Endodermal cell (in vitro differentiated cells): ENCODE measurements around the gene PAK1. TPM values are rescaled to one million over a fixed set of nuclear protein-coding genes. Genes with fewer than 3 reads are reported as not detected.

ENCODE experiments used
- DNase-seq: peaks from one replicate; pipeline ENCODE4 v3.0.0-alpha.2; 2017
- H3K27ac ChIP-seq: 2 replicates; pipeline ENCODE4 v1.5.1; 2013; ENCODE audit warnings: mild to moderate bottlenecking, low read depth, low read length, moderate library complexity
- H3K27me3 ChIP-seq: 2 replicates; pipeline ENCODE4 v1.6.1; 2013; ENCODE audit warnings: mild to moderate bottlenecking, low read length, moderate library complexity; ENCODE audit not compliant: insufficient read depth, control insufficient read depth, poor library complexity, severe bottlenecking
- H3K36me3 ChIP-seq: 2 replicates; pipeline ENCODE4 v1.7.0; 2013; ENCODE audit warnings: mild to moderate bottlenecking, low read length, moderate library complexity; ENCODE audit not compliant: control insufficient read depth, insufficient read depth
- H3K4me1 ChIP-seq: one replicate; pipeline ENCODE4 v1.7.0; 2013; ENCODE audit warnings: low read length; ENCODE audit not compliant: control insufficient read depth, insufficient read depth
- H3K4me3 ChIP-seq: 2 replicates; pipeline ENCODE4 v1.5.1; 2013; ENCODE audit warnings: mild to moderate bottlenecking, low read length, moderate library complexity
- H3K9ac ChIP-seq: 2 replicates; pipeline ENCODE4 v1.6.1; 2013; ENCODE audit warnings: mild to moderate bottlenecking, low read length, moderate library complexity; ENCODE audit not compliant: poor library complexity, severe bottlenecking; ENCODE audit errors: extremely low read depth
- H3K9me3 ChIP-seq: 2 replicates; pipeline ENCODE4 v1.6.1; 2013; ENCODE audit warnings: mild to moderate bottlenecking, low read length, moderate library complexity; ENCODE audit not compliant: control insufficient read depth
- H3K27ac Mint-ChIP-seq: 2 replicates; pipeline ENCODE4 v1.8.0; 2020; ENCODE audit warnings: mixed read lengths
- H3K27me3 Mint-ChIP-seq: 2 replicates; pipeline ENCODE4 v1.8.0; 2021; ENCODE audit warnings: mild to moderate bottlenecking, mixed read lengths; ENCODE audit not compliant: insufficient read depth
- H3K36me3 Mint-ChIP-seq: 2 replicates; pipeline ENCODE4 v1.8.0; 2020; ENCODE audit warnings: low read depth, mixed read lengths
- H3K4me1 Mint-ChIP-seq: 2 replicates; pipeline ENCODE4 v1.8.0; 2020; ENCODE audit warnings: mixed read lengths
- H3K4me3 Mint-ChIP-seq: 2 replicates; pipeline ENCODE4 v1.8.0; 2020; ENCODE audit warnings: mild to moderate bottlenecking, moderate library complexity, mixed read lengths
- H3K9me3 Mint-ChIP-seq: 2 replicates; pipeline ENCODE4 v1.8.0; 2020; ENCODE audit warnings: mild to moderate bottlenecking, mixed read lengths
- CTCF ChIP-seq: fragments of 200-600 bp; sonication (generic); conservative IDR thresholded peaks from 2 replicates; pipeline ENCODE4 v1.5.0; 2021; ENCODE audit warnings: antibody characterized with exemption, mild to moderate bottlenecking
- WGBS, 2 experiments: methylation state at CpG; one replicate each; pipeline versions ENCODE4 v1.1.5 to v1.1.7; 2013; ENCODE audit warnings: missing lambda C conversion rate in 2 of 2, mixed read lengths in 1 of 2; ENCODE audit not compliant: insufficient coverage in 1 of 2, insufficient read length in 1 of 2; 5-methylcytosine and 5-hydroxymethylcytosine counted together
- total RNA-seq, 2 donors: library from RNA; stranded (reverse); fragmentation: NEBNext Ultra II Directional in 1 of 2; extraction: Animal tissue kit (Norgen Biotek cat#: 25700) in 1 of 2; gene quantifications; 2 replicates in 1 of 2; 3 replicates in 1 of 2; pipeline ENCODE4 v1.2.1, GENCODE V29; 2021

The PAK1 gene
- total RNA-seq, 2 donors from 2014 or later, result 91.3 to 94.9 TPM

GRCh38 chr11:77381729-77382665, 91.9 kb downstream of the PAK1 start:
- Histone ChIP-seq H3K9ac (no peak overlapping the region), H3K27ac (no peak overlapping the region), H3K36me3 (peaks cover 46% of the 10 kb centered on the region), H3K27me3 (no peaks in the 10 kb centered on the region), H3K4me1 (no peaks in the 10 kb centered on the region), H3K4me3 (no peak overlapping the region), H3K9me3 (no peaks in the 10 kb centered on the region)
- no peak for TF ChIP-seq CTCF
- no peak for DNase-seq
- Mint-ChIP-seq H3K36me3 (peaks cover 38% of the 10 kb centered on the region), H3K27ac (peak overlapping the region; percentile 3), H3K27me3 (no peaks in the 10 kb centered on the region), H3K9me3 (no peaks in the 10 kb centered on the region), H3K4me1 (no peaks in the 10 kb centered on the region), H3K4me3 (no peak overlapping the region)
- WGBS, 2 experiments, result 88 to 92% methylated on average over 2 of the region's 2 CpGs

GRCh38 chr11:77379934-77380333, 94.0 kb downstream of the PAK1 start:
- DNase-seq, result no peak
- H3K4me1 ChIP-seq, result no peaks in the 10 kb centered on the region
- no peaks in the 10 kb centered on the region for H3K9me3 Mint-ChIP-seq
- no peak overlapping the region for H3K9ac ChIP-seq
- no peak overlapping the region for H3K27ac Mint-ChIP-seq
- no peak overlapping the region for H3K4me3 ChIP-seq
- no peaks in the 10 kb centered on the region for H3K27me3 Mint-ChIP-seq
- peaks cover 45% of the 10 kb centered on the region for H3K36me3 Mint-ChIP-seq
- TF ChIP-seq CTCF, result no peak
- no peak overlapping the region for H3K4me3 Mint-ChIP-seq
- peaks cover 48% of the 10 kb centered on the region for H3K36me3 ChIP-seq
- no peaks in the 10 kb centered on the region for H3K27me3 ChIP-seq
- WGBS, 2 experiments, result 98 to 100% methylated on average over 4 to 5 of the region's 5 CpGs
- H3K4me1 Mint-ChIP-seq, result no peaks in the 10 kb centered on the region
- no peak overlapping the region for H3K27ac ChIP-seq
- no peaks in the 10 kb centered on the region for H3K9me3 ChIP-seq

- 93 to 100% methylated on average over 3 to 4 of the region's 4 CpGs for WGBS, 2 experiments
- no peak for TF ChIP-seq CTCF
- H3K4me3 ChIP-seq, result no peak overlapping the region
- peaks cover 44% of the 10 kb centered on the region for H3K36me3 Mint-ChIP-seq
- no peaks in the 10 kb centered on the region for H3K27me3 ChIP-seq
- no peaks in the 10 kb centered on the region for H3K4me1 ChIP-seq
- H3K36me3 ChIP-seq, result peaks cover 50% of the 10 kb centered on the region
- no peaks in the 10 kb centered on the region for H3K27me3 Mint-ChIP-seq
- no peak overlapping the region for H3K4me3 Mint-ChIP-seq
- H3K9me3 ChIP-seq, result no peaks in the 10 kb centered on the region
- H3K27ac ChIP-seq, result no peak overlapping the region
- no peak for DNase-seq
- no peak overlapping the region for H3K27ac Mint-ChIP-seq
- H3K9me3 Mint-ChIP-seq, result no peaks in the 10 kb centered on the region
- H3K9ac ChIP-seq, result no peak overlapping the region
- no peaks in the 10 kb centered on the region for H3K4me1 Mint-ChIP-seq
Observed at GRCh38 chr11:77379253-77379652, 94.6 kb downstream of the PAK1 start.
